ENCODE data around the gene KCNQ1.

DNA sequence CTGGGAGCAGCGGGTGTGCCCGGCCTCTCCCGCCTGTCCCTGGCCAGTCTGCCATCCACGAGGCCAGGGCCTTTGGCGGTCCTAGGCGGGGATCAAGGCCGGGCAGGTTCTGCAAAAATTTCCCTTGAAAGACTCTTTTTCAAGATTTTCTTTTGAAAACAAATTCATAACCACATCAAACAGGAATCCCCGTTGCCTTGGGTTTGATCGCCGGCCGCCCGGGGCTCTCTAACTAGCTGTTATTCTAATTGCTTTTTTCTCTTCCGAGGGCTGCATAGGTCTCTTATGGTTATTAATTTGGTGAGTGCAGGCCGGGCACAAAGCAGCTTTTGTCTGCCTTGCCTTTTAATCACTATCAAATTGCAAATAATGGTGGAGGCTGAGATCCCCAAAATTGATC, 398.7 kb downstream of the KCNQ1 start:
- no peak for TF ChIP-seq CTCF (conservative IDR thresholded peaks at IDR 0.05; ENCODE audit: low read length)
- no peak for TF ChIP-seq EZH2phosphoT487 (IDR thresholded peaks at IDR 0.05; ENCODE audit: borderline replicate concordance)

All from Loucy (cell line).